Peyer's patch (tissue), 4 donors: ENCODE measurements around the gene ADORA2B. TPM values are rescaled to one million over a fixed set of nuclear protein-coding genes. Genes with fewer than 3 reads are reported as not detected.

Source experiments
- DNase-seq, 3 donors: peaks; one replicate each; pipeline ENCODE4 v3.0.0-alpha.2; 2017 to 2019
- H3K27ac ChIP-seq, 4 donors: fragments of 200-600 bp; sonication (generic); one replicate each; pipeline ENCODE4 v1.5.1; 2016 to 2019
- H3K27me3 ChIP-seq, 2 donors: fragments of 200-600 bp; sonication (generic); one replicate each; pipeline ENCODE4 v1.5.1; 2019
- H3K36me3 ChIP-seq, 3 donors: fragments of 200-600 bp; sonication (generic); one replicate each; pipeline ENCODE4 v1.5.1; 2016 to 2019
- H3K4me1 ChIP-seq, 4 donors: fragments of 200-600 bp; sonication (generic); one replicate each; pipeline ENCODE4 v1.5.1; 2016 to 2019
- H3K4me3 ChIP-seq, 4 donors: fragments of 200-600 bp; sonication (generic); 1 replicate in 3 of 4; 2 replicates in 1 of 4; pipeline ENCODE4 v1.5.1; 2016 to 2019; ENCODE audit warnings: mild to moderate bottlenecking in 1 of 4
- H3K9me3 ChIP-seq, 4 donors: fragments of 200-600 bp; sonication (generic); one replicate each; pipeline ENCODE4 v1.5.1; 2016 to 2019; ENCODE audit warnings: mild to moderate bottlenecking in 1 of 4
- CTCF ChIP-seq, 6 experiments: fragments of 450-650 bp in 4 of 6; fragments of 200-600 bp in 2 of 6; sonication (generic) in 1 of 6; IDR thresholded peaks; one replicate each; pipeline ENCODE4 v1.5.1; 2017 to 2019; ENCODE audit warnings: antibody characterized with exemption in 6 of 6, mild to moderate bottlenecking in 3 of 6, moderate library complexity in 1 of 6
- POLR2A ChIP-seq, 2 donors: fragments of 450-650 bp; IDR thresholded peaks; one replicate each; pipeline ENCODE4 v1.5.1; 2017; ENCODE audit warnings: antibody characterized with exemption in 2 of 2, mild to moderate bottlenecking in 2 of 2, moderate library complexity in 2 of 2
- total RNA-seq, 4 donors: library from RNA; depleted of rRNA; stranded (reverse); fragments of >200 nt; gene quantifications; one replicate each; pipeline ENCODE4 v1.1.0, GENCODE V29; 2016

ADORA2B gene
- total RNA-seq, 4 donors from 2014 or later = 7.2 to 16.5 (median 11.6) TPM

- no peaks in the 10 kb centered on the region for H3K36me3 ChIP-seq
- peak overlapping the region in 3 of 4 donors; percentile 26 to 62 (median 37) for H3K27ac ChIP-seq
- H3K27me3 ChIP-seq = no peaks in the 10 kb centered on the region
- H3K9me3 ChIP-seq = no peaks in the 10 kb centered on the region
- no peak overlapping the region for H3K4me3 ChIP-seq
- H3K4me1 ChIP-seq = peaks cover 0 to 18% (median 0%) of the 10 kb centered on the region in 4 donors
- DNase-seq = no peak
- TF ChIP-seq CTCF (IDR thresholded peaks at IDR 0.05) = no peak
Observed at GRCh38 chr17:15966183-15966878, 21.4 kb downstream of the ADORA2B start.

GRCh38 chr17:15966879-15967248 is 21.9 kb downstream of the ADORA2B start:
- no peaks in the 10 kb centered on the region for H3K27me3 ChIP-seq
- peaks cover 0 to 18% (median 0%) of the 10 kb centered on the region in 4 donors for H3K4me1 ChIP-seq
- DNase-seq = peak in 2 of 3 donors; percentile 56 to 71
- H3K27ac ChIP-seq = peak overlapping the region in 3 of 4 donors; percentile 26 to 62 (median 37)
- no peak overlapping the region for H3K4me3 ChIP-seq
- no peaks in the 10 kb centered on the region for H3K36me3 ChIP-seq
- TF ChIP-seq POLR2A (IDR thresholded peaks at IDR 0.05) = no peak
- H3K9me3 ChIP-seq = no peaks in the 10 kb centered on the region

GRCh38 chr17:15967706-15968399 is 22.9 kb downstream of the ADORA2B start:
- H3K27ac ChIP-seq = no peak overlapping the region
- DNase-seq = no peak

GRCh38 chr17:15969463-15969862 is 24.5 kb downstream of the ADORA2B start:
- H3K27me3 ChIP-seq = no peaks in the 10 kb centered on the region
- TF ChIP-seq CTCF (IDR thresholded peaks at IDR 0.05) (no peak), POLR2A (IDR thresholded peaks at IDR 0.05) (no peak)
- H3K27ac ChIP-seq = no peak overlapping the region
- no peak overlapping the region for H3K4me3 ChIP-seq
- no peaks in the 10 kb centered on the region for H3K9me3 ChIP-seq
- peaks cover 0 to 18% (median 0%) of the 10 kb centered on the region in 4 donors for H3K4me1 ChIP-seq
- DNase-seq = no peak
- no peaks in the 10 kb centered on the region for H3K36me3 ChIP-seq

More at GRCh38 chr17:15967706-15968399, 22.9 kb downstream of the ADORA2B start:
- H3K4me1 ChIP-seq = peaks cover 0 to 18% (median 0%) of the 10 kb centered on the region in 4 donors
- no peak overlapping the region for H3K4me3 ChIP-seq
- no peaks in the 10 kb centered on the region for H3K9me3 ChIP-seq
- no peaks in the 10 kb centered on the region for H3K27me3 ChIP-seq
- TF ChIP-seq POLR2A (IDR thresholded peaks at IDR 0.05) (no peak), CTCF (IDR thresholded peaks at IDR 0.05) (no peak)
- H3K36me3 ChIP-seq = no peaks in the 10 kb centered on the region

GRCh38 chr17:15970500-15970899 is 25.6 kb downstream of the ADORA2B start:
- no peak overlapping the region for H3K27ac ChIP-seq

More at GRCh38 chr17:15970500-15970899, 25.6 kb downstream of the ADORA2B start:
- Histone ChIP-seq H3K4me1 (peaks cover 0 to 18% (median 0%) of the 10 kb centered on the region in 4 donors), H3K36me3 (peaks cover 0 to 6% (median 0%) of the 10 kb centered on the region in 3 donors), H3K27me3 (no peaks in the 10 kb centered on the region), H3K4me3 (no peak overlapping the region), H3K9me3 (no peaks in the 10 kb centered on the region)
- TF ChIP-seq POLR2A (IDR thresholded peaks at IDR 0.05) = no peak
- TF ChIP-seq CTCF (IDR thresholded peaks at IDR 0.05) = no peak
- no peak for DNase-seq
